SK-N-DZ (cell line): ENCODE data around the gene MPI. TPM values are rescaled to one million over a fixed set of nuclear protein-coding genes. Genes with fewer than 3 reads are reported as not detected.

Source experiments
- DNase-seq: peaks from one replicate; pipeline ENCODE4 v3.0.0-alpha.2; 2015; ENCODE audit warnings: low spot score
- polyA plus RNA-seq, 2 experiments: library from polyadenylated mRNA; depleted of rRNA; stranded (reverse); fragments of >200 nt; gene quantifications; 2 replicates each; pipeline ENCODE4 v1.2.3, GENCODE V29; 2014

MPI gene, protein sequence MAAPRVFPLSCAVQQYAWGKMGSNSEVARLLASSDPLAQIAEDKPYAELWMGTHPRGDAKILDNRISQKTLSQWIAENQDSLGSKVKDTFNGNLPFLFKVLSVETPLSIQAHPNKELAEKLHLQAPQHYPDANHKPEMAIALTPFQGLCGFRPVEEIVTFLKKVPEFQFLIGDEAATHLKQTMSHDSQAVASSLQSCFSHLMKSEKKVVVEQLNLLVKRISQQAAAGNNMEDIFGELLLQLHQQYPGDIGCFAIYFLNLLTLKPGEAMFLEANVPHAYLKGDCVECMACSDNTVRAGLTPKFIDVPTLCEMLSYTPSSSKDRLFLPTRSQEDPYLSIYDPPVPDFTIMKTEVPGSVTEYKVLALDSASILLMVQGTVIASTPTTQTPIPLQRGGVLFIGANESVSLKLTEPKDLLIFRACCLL
- polyA plus RNA-seq (2014; cell fraction: cytosol; rRNA removed) = 70.1 and 107 TPM in 2 replicates
- 79.2 and 96.6 TPM in 2 replicates for polyA plus RNA-seq (2014; cell fraction: nucleus; rRNA removed)

- peak; percentile 84 for DNase-seq
Observed at GRCh38 chr15:74889883-74890664, at the start of gene MPI. MPI (plus strand) TSS chr15:74890042; CDS start chr15:74890074, 32 bp downstream.

- DNase-seq = no peak
Observed at GRCh38 chr15:74840851-74841775, 48.7 kb upstream of the MPI start.

GRCh38 chr15:74841891-74842373 is 47.9 kb upstream of the MPI start:
- DNase-seq = no peak

DNA sequence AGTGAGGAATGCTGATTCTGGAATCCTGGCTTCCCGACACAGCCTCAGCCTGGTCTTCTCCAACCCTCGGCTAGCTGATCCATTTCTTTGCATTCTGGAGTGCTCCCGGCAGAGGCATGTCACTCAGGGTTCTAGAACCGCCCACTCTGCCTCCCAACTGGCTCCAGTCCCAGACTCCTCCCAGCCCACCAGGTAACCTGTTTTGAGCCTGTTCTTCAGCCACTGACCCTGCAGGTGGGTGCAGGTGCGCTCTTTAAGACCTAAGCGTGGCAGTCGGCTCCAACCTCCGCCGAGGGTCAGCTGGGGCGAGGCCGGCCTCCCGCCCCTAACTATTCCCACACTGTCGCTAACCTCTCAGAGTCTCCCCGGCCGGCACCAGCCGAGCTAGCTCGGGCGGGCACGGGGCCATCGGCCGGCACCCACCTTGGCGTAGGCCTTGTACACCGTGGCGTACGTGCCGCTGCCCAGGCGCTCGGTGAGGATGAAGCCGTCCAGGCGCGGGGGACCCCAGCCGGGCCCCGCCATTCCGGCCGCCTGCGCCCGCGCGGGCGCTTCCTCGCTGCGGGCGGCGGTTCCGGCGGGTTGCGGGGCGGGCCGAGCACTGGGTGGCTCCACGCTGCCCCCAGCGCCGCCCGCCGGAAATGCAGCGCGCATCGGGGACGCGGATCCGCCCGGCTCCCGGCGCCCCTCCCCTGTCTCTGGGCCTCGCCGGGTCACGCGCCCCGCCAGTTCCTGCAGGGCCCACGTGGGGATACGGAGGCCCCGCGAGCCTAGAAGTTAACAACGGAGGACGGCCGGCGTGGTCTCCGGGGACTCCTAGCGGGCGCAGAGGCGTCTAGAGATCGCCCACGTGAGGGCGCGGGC is 47.0 kb upstream of the MPI start, which contains the start of gene ULK3:
Gene ULK3, minus strand, starts transcription at position 576 of the 864 bp plus-strand sequence. Its CDS starts 51 bp downstream, at position 525.
- DNase-seq = peak; percentile 91

- no peak for DNase-seq
Observed at GRCh38 chr15:74843445-74843828, 46.4 kb upstream of the MPI start.

DNA sequence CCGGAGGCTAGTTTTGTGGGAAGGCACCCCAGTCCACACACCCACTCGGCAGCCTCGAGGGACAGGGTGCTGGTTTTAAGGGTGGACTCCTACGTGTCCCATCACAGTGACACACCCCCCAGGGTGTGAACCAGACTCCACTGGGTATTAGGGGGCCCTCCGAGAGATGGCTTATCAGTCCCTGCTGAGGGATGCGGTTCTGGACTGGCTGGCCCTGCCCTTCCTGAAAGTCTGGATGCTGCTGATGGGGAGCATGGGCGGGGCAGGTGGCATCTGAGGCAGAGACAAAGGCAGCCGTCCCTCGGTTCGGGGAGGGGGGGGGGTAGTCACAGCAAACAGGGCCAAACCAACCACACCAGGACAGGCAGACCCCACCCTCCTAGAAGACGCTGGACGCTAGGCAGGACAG is 45.9 kb upstream of the MPI start:
- DNase-seq = no peak

DNA sequence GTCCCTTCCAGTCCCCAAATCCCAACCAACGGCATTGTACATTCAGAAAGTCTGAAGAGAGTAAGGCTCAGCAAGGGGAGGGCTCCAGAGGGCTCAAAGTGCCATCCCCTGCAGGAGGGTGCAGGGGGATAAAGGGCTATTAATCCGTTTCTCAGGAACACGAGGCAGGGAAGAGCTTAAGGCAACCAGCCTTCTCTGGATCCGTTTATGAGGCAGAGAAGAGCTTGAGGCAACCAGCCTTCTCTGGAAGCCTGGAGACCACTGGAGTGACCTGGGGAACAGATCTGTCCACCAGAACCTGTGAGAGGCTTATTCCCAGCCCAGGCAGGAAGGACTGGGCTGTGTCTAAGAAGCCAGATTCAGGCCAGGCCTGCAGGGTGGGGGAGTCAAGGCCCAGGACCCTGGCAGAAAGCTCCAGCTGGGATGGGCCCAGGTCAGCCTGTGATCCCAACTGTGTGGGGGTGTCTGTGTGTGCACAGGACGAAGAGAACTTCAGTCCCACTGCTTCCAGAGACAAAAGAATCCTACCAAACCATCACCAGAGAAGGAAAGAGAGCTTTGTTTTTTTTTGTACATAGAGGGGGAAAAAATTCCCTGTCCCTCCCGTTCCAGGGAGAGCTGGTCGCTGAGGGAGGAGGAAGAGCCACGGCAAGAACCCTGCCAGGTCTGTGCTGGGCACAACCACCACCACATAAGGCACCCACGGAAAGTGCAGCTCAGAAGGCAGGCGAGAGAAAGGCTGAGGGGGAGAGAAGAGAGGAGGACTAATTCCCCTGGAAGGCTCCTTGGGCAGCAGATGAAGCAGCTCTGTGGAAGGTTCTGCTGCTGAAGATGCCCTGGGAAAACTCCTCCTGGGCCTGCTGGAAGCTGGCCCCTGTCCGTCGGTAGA is 45.3 kb upstream of the MPI start:
- DNase-seq = no peak

- DNase-seq = no peak
Observed at GRCh38 chr15:74845208-74845568, 44.7 kb upstream of the MPI start.

- no peak for DNase-seq
Observed at GRCh38 chr15:74845581-74845980, 44.3 kb upstream of the MPI start.

GRCh38 chr15:74847432-74847831 is 42.4 kb upstream of the MPI start:
- DNase-seq = no peak

DNA sequence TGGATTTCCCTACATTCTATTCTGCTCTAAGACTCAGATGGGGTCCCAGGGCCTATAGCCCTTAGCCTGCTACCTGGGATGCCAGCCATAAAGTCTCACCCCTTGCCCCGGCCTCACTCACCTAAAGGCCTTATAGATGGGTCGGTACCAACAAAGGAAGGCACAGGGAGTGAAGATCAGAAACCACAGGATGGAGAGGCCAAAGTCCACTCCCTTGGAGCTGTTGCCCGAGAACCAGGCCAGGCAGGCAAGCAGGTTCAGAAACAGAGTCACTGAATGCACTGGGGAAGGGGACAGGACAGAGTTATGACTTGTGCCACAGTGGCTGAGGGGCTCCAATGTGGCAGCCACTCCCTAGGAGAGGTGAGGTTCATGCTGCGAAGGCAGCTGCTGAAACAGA is 39.4 kb upstream of the MPI start:
- no peak for DNase-seq

DNA sequence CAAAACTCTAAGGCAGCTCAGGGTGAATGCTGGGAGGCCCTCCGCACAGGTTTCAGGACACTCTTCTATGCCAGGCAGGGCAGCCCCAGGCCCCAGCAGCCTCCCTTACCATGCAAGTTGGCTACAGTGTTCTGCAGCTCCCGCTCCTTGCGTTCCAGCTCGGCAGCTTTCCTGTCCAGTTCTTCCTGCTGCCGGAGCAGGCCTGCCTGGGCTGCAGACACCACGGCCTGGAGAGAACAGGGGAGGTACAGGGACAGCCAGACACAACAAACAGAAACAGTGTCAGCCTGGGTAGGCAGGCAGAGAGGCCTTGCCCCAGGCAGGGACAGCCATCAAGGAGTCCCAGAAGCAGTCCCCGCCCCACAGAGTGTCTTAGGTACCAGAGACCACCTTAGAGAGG is 37.9 kb upstream of the MPI start:
- DNase-seq = no peak

DNA sequence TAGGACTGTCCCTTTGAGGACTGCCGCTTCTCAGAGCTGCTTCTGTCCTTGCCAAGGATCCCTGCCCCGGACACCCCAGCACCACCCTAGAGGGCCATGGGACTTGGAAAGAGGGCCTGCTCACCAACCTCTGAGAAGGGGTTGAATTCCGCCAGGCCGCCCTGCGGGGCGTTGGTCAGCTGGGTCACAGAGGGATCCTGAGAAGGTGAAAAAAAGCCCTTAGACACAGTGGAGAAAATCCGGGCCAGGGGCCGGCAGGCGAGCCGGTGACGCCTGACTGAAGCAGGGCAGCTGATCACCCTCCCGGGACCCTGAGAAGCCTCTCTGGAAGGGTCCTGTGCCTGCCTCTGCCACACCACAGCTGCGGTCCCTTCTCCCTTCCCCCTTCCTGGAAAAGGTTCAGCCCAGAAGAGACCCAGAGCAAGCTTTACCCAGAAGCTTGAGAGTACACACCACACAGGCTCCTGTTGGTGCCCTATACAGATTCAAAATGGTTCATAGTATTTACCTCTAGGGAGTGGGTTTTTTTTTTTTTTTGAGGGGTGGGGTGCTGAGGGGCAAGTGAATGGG is 35.3 kb upstream of the MPI start:
- DNase-seq = no peak

GRCh38 chr15:74855857-74856256 is 34.0 kb upstream of the MPI start:
- no peak for DNase-seq

- no peak for DNase-seq
Observed at GRCh38 chr15:74856537-74856936, 33.3 kb upstream of the MPI start.

DNA sequence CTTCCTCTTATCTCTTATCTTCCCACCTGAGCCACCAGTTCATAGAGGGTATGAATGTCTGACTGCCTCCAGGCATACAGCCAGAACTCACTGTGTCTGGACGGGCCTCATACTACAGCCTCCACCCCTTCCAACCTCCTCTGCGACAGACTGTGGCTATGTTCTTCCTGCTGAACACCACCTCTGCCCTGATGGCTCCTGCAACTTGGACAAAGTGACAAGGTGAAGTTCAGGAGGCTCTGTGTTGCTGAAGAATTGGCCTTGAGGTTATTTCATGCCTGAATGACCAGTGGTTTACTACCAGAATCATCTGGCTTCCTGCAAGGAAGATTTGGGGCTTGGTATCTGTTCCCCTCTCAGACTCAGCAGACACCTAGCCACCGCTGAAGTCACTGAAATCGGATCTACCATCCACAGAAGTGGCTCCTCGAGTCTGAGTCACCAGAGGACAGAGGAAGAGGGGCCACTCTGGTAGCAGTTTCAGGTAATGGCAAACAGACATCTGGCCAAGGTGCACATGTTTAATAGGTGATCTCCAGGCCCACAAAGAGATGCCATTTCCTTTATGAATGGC is 32.7 kb upstream of the MPI start:
- DNase-seq = no peak

- peak; percentile 63 for DNase-seq
Observed at GRCh38 chr15:74857671-74858368, 32.0 kb upstream of the MPI start.

DNA sequence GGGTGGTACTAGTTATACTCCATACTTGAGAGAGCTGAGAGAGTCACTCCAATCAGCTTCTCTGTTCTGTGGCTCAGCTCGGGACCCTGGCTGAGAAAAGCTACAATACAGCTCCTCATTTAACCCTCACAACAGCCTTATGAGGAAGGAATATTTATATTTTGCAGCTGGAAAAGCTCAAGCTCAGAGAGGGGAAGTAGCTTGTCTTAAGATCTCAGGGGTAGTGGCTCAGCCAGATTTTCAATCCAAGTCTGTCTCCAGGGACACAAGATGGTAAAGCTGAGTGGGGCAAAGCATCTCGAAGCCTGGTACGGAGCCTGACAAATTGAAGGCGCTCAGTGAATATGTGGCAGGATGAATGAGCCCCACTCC is 31.5 kb upstream of the MPI start:
- no peak for DNase-seq
